ENCODE results near the gene SNW1.
"Not testable (repeated sequence)": the region's sequence is repeated elsewhere in the genome, so short reads cannot be mapped to it uniquely, and the experiment has no call there.

The SNW1 gene

GRCh38 chr14:77786148-77786547, 25.2 kb upstream of the SNW1 start:
- TF ChIP-seq CTCF (IDR thresholded peaks at IDR 0.05; ENCODE audit: low read depth, low read length), result no peak
- Histone ChIP-seq H3K27ac (peak overlapping the region; percentile 72), H3K4me3 (ENCODE audit: low read depth, low read length) (no peak overlapping the region), H3K27me3 (ENCODE audit: insufficient read depth, low read depth, severe bottlenecking) (no peaks in the 10 kb centered on the region), H3K36me3 (no peaks in the 10 kb centered on the region), H3K9me3 (ENCODE audit: severe bottlenecking) (no peaks in the 10 kb centered on the region)
- peak; percentile 68 for DNase-seq

GRCh38 chr14:77782202-77782601, 21.2 kb upstream of the SNW1 start:
- no peak for DNase-seq
- no peaks in the 10 kb centered on the region for H3K9me3 ChIP-seq (ENCODE audit: severe bottlenecking)
- no peak overlapping the region for H3K27ac ChIP-seq
- H3K4me3 ChIP-seq (ENCODE audit: low read depth, low read length), result no peak overlapping the region
- no peaks in the 10 kb centered on the region for H3K27me3 ChIP-seq (ENCODE audit: insufficient read depth, low read depth, severe bottlenecking)
- no peak for TF ChIP-seq CTCF (IDR thresholded peaks at IDR 0.05; ENCODE audit: low read depth, low read length)
- no peaks in the 10 kb centered on the region for H3K36me3 ChIP-seq

- H3K9me3 ChIP-seq (ENCODE audit: severe bottlenecking); H3K27me3 ChIP-seq (ENCODE audit: insufficient read depth, low read depth, severe bottlenecking); H3K27ac ChIP-seq; DNase-seq; H3K4me3 ChIP-seq (ENCODE audit: low read depth, low read length); H3K36me3 ChIP-seq: not testable (repeated sequence)
Observed at GRCh38 chr14:77773966-77774365, 13.0 kb upstream of the SNW1 start.

DNA sequence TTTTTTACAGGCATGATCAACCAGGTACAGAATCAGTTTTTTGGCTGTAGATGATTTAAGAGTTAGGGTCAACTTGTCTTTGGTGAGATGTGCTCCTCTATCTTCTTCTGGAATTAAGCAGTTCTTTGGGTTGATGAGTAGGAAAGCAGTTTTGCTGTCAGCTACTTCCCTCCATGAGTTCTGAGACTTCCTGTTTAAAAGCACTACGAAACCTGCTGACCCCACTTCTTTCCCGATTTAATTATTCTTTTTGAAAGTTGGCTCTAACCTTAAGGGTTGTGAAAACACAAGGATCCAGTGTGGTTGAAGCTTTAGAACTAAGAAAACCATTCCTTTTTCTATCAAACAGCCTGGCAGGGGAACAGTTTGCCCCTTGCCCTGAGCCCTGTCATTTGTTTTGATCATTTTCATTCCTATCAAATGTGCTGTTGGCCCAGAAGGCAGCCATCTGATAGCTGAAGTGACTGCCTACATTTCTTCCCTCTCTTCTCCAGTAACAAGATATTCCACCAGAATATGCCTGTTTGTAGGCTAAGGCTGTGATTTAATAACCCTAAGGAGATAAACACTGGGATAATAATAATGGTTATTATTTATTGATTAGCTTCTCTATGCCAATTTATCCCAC, 7.6 kb upstream of the SNW1 start:
- not testable (repeated sequence) for H3K27ac ChIP-seq; H3K4me3 ChIP-seq (ENCODE audit: low read depth, low read length); H3K36me3 ChIP-seq; H3K27me3 ChIP-seq (ENCODE audit: insufficient read depth, low read depth, severe bottlenecking); DNase-seq; H3K9me3 ChIP-seq (ENCODE audit: severe bottlenecking)

GRCh38 chr14:77763978-77764377, 3.0 kb upstream of the SNW1 start:
- TF ChIP-seq CTCF (IDR thresholded peaks at IDR 0.05; ENCODE audit: low read depth, low read length), result no peak
- peak; percentile 61 for DNase-seq
- H3K27ac ChIP-seq, result peak overlapping the region; percentile 89
- no peak overlapping the region for H3K4me3 ChIP-seq (ENCODE audit: low read depth, low read length)
- no peaks in the 10 kb centered on the region for H3K27me3 ChIP-seq (ENCODE audit: insufficient read depth, low read depth, severe bottlenecking)
- peaks cover 2% of the 10 kb centered on the region; the same call in 1 of the 2 replicates for H3K36me3 ChIP-seq
- no peaks in the 10 kb centered on the region for H3K9me3 ChIP-seq (ENCODE audit: severe bottlenecking)

DNA sequence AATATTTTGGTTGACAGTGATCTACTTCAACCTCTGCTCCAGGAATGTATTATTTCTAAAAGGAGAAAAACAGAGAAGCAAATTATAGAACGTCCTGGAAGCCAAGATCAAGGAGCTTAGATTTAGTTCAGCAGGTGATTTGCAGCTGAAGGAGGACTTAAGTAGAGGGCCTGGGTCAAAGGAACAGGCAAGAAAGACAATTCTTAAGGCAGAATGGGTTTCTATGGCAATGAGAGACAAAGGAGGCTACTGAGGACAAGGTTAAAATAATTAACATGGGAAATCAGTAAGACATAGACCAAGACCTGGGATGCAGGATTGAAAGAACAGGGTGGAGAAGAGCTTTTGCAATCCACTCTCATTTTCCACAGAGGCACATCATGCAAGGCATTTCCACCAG, 2.4 kb upstream of the SNW1 start:
- no peaks in the 10 kb centered on the region for H3K27me3 ChIP-seq (ENCODE audit: insufficient read depth, low read depth, severe bottlenecking)
- H3K9me3 ChIP-seq (ENCODE audit: severe bottlenecking), result no peaks in the 10 kb centered on the region
- peak overlapping the region; percentile 89 for H3K27ac ChIP-seq
- no peak for DNase-seq
- peaks cover 8% of the 10 kb centered on the region for H3K36me3 ChIP-seq
- H3K4me3 ChIP-seq (ENCODE audit: low read depth, low read length), result peak overlapping the region; percentile 0; the same call in 1 of the 2 replicates
- TF ChIP-seq CTCF (IDR thresholded peaks at IDR 0.05; ENCODE audit: low read depth, low read length), result no peak

Measured in WERI-Rb-1 (cell line).